OCI-LY1 (cell line): ENCODE results near the gene ZBTB20.

Source experiments
- H2AFZ ChIP-seq: fragments of 200-600 bp; sonication (generic), shearing (Covaris generic); 2 replicates; pipeline ENCODE4 v1.6.0; 2014; ENCODE audit warnings: antibody characterized with exemption, mild to moderate bottlenecking, low read length
- H3F3A ChIP-seq: fragments of 200-600 bp; sonication (generic), shearing (Covaris generic); 2 replicates; pipeline ENCODE4 v1.6.0; 2014; ENCODE audit warnings: mild to moderate bottlenecking, antibody characterized with exemption, low read length, moderate library complexity; ENCODE audit not compliant: insufficient read depth
- H3K27ac ChIP-seq: fragments of 200-600 bp; sonication (generic); 2 replicates; pipeline ENCODE4 v1.5.1; 2014; ENCODE audit warnings: low read length, mixed run types, mild to moderate bottlenecking, low read depth; ENCODE audit not compliant: poor library complexity, severe bottlenecking
- H3K27me3 ChIP-seq: fragments of 200-600 bp; sonication (generic); 2 replicates; pipeline ENCODE4 v1.6.0; 2014; ENCODE audit warnings: antibody characterized with exemption, mild to moderate bottlenecking, low read length, moderate library complexity; ENCODE audit not compliant: insufficient read depth
- H3K36me3 ChIP-seq: fragments of 200-600 bp; sonication (generic); 2 replicates; pipeline ENCODE4 v1.6.1; 2014; ENCODE audit warnings: mild to moderate bottlenecking, antibody characterized with exemption, low read length, moderate library complexity, mixed read lengths; ENCODE audit not compliant: insufficient read depth
- H3K4me1 ChIP-seq: fragments of 200-600 bp; sonication (generic); 2 replicates; pipeline ENCODE4 v1.5.1; 2014; ENCODE audit warnings: mild to moderate bottlenecking, low read length, moderate library complexity; ENCODE audit not compliant: insufficient read depth, severe bottlenecking
- H3K4me2 ChIP-seq: fragments of 200-600 bp; sonication (generic), shearing (Covaris generic); 2 replicates; pipeline ENCODE4 v1.6.1; 2014; ENCODE audit warnings: low read length
- H3K4me3 ChIP-seq: fragments of 200-600 bp; sonication (generic); 2 replicates; pipeline ENCODE4 v1.5.1; 2014; ENCODE audit warnings: low read length, low read depth, mild to moderate bottlenecking, mixed read lengths; ENCODE audit not compliant: poor library complexity, severe bottlenecking
- H3K79me2 ChIP-seq: fragments of 200-600 bp; shearing (Covaris generic); 2 replicates; pipeline ENCODE4 v1.6.1; 2016; ENCODE audit warnings: mixed run types, low read length, mixed read lengths; ENCODE audit not compliant: insufficient read depth
- H3K9ac ChIP-seq: fragments of 200-600 bp; sonication (generic), shearing (Covaris generic); 2 replicates; pipeline ENCODE4 v1.6.1; 2014; ENCODE audit warnings: mild to moderate bottlenecking, low read length, mixed read lengths
- H3K9me2 ChIP-seq: fragments of 200-600 bp; sonication (generic), shearing (Covaris generic); 2 replicates; pipeline ENCODE4 v1.6.1; 2014; ENCODE audit warnings: low read depth, mild to moderate bottlenecking, low read length, mixed read lengths
- H3K9me3 ChIP-seq: fragments of 200-600 bp; shearing (Covaris generic); 2 replicates; pipeline ENCODE4 v1.6.1; 2014; ENCODE audit warnings: low read length, mixed read lengths
- H4K20me1 ChIP-seq: fragments of 200-600 bp; sonication (generic), shearing (Covaris generic); 2 replicates; pipeline ENCODE4 v1.6.0; 2016; ENCODE audit warnings: mild to moderate bottlenecking, low read length; ENCODE audit not compliant: insufficient read depth
- CTCF ChIP-seq: fragments of 200-600 bp; sonication (generic), shearing (Covaris generic); IDR thresholded peaks from 2 replicates; pipeline ENCODE4 v1.5.1; 2017; ENCODE audit warnings: mild to moderate bottlenecking, antibody characterized with exemption, low read length, moderate library complexity, mixed read lengths
- EZH2 ChIP-seq: fragments of 200-600 bp; sonication (generic), shearing (Covaris generic); IDR thresholded peaks from 2 replicates; pipeline ENCODE4 v1.8.0; 2017; ENCODE audit warnings: borderline replicate concordance, mixed run types, mild to moderate bottlenecking, antibody characterized with exemption, low read length, moderate library complexity, mixed read lengths

The ZBTB20 gene

GRCh38 chr3:114623420-114624046, 523.6 kb downstream of the ZBTB20 start:
- H3K9me3 ChIP-seq: no peaks in the 10 kb centered on the region
- H2AFZ ChIP-seq: no peak overlapping the region
- H3F3A ChIP-seq: no peaks in the 10 kb centered on the region
- H3K4me2 ChIP-seq: no peak overlapping the region
- TF ChIP-seq CTCF: no peak
- TF ChIP-seq EZH2: no peak
- H3K9ac ChIP-seq: no peak overlapping the region
- no peaks in the 10 kb centered on the region for H3K36me3 ChIP-seq
- no peak overlapping the region for H3K27ac ChIP-seq
- H3K4me1 ChIP-seq: no peaks in the 10 kb centered on the region
- H3K79me2 ChIP-seq: no peaks in the 10 kb centered on the region
- H3K9me2 ChIP-seq: no peaks in the 10 kb centered on the region
- H3K27me3 ChIP-seq: no peaks in the 10 kb centered on the region
- H4K20me1 ChIP-seq: no peaks in the 10 kb centered on the region
- H3K4me3 ChIP-seq: no peak overlapping the region

GRCh38 chr3:114622001-114622400, 525.1 kb downstream of the ZBTB20 start:
- Histone ChIP-seq H3K4me2 (no peak overlapping the region), H3K79me2 (no peaks in the 10 kb centered on the region), H3K4me1 (no peaks in the 10 kb centered on the region)

GRCh38 chr3:114619771-114620170, 527.3 kb downstream of the ZBTB20 start:
- TF ChIP-seq EZH2 (no peak), CTCF (no peak)
- no peak overlapping the region for H3K27ac ChIP-seq
- H3K4me1 ChIP-seq: no peaks in the 10 kb centered on the region
- H4K20me1 ChIP-seq: no peaks in the 10 kb centered on the region
- H2AFZ ChIP-seq: no peak overlapping the region
- H3K4me3 ChIP-seq: no peak overlapping the region
- H3K9me3 ChIP-seq: no peaks in the 10 kb centered on the region
- no peaks in the 10 kb centered on the region for H3K27me3 ChIP-seq
- no peaks in the 10 kb centered on the region for H3K36me3 ChIP-seq
- H3K4me2 ChIP-seq: no peak overlapping the region
- H3K9me2 ChIP-seq: no peaks in the 10 kb centered on the region
- H3F3A ChIP-seq: no peaks in the 10 kb centered on the region
- H3K9ac ChIP-seq: no peak overlapping the region
- no peaks in the 10 kb centered on the region for H3K79me2 ChIP-seq

More at GRCh38 chr3:114622001-114622400, 525.1 kb downstream of the ZBTB20 start:
- Histone ChIP-seq H3K4me3 (no peak overlapping the region), H3F3A (no peaks in the 10 kb centered on the region), H4K20me1 (no peaks in the 10 kb centered on the region), H3K36me3 (no peaks in the 10 kb centered on the region), H2AFZ (no peak overlapping the region), H3K9ac (no peak overlapping the region), H3K27ac (no peak overlapping the region), H3K9me2 (no peaks in the 10 kb centered on the region), H3K27me3 (no peaks in the 10 kb centered on the region), H3K9me3 (no peaks in the 10 kb centered on the region)
- TF ChIP-seq EZH2: no peak
- TF ChIP-seq CTCF: no peak
